Stomach (tissue), 9 donors: Measurements from ENCODE around the gene RAD51D. TPM values are rescaled to one million over a fixed set of nuclear protein-coding genes. Genes with fewer than 3 reads are reported as not detected.
"Not testable (repeated sequence)": the region's sequence is repeated elsewhere in the genome, so short reads cannot be mapped to it uniquely, and the experiment has no call there.

Experiments used
- DNase-seq, 2 donors: peaks; one replicate each; pipeline versions ENCODE4 v3.0.0 to v3.0.0-alpha.2; 2013 to 2019
- H3K27ac ChIP-seq, 5 donors: fragments of 200-600 bp in 4 of 5; sonication (generic) in 4 of 5; one replicate each; pipeline ENCODE4 v1.5.1; 2013 to 2019; ENCODE audit warnings: mild to moderate bottlenecking in 1 of 5, moderate library complexity in 1 of 5
- H3K27me3 ChIP-seq, 3 donors: fragments of 200-600 bp; sonication (generic); one replicate each; pipeline ENCODE4 v1.5.1; 2017 to 2019; ENCODE audit warnings: mixed run types in 1 of 3
- H3K36me3 ChIP-seq, 4 donors: fragments of 200-600 bp; sonication (generic); 1 replicate in 3 of 4; 2 replicates in 1 of 4; pipeline ENCODE4 v1.5.1; 2016 to 2019
- H3K4me1 ChIP-seq, 4 donors: fragments of 200-600 bp; sonication (generic); one replicate each; pipeline ENCODE4 v1.5.1; 2016 to 2019
- H3K4me3 ChIP-seq, 4 donors: fragments of 200-600 bp; sonication (generic) in 3 of 4; one replicate each; pipeline ENCODE4 v1.5.1; 2016 to 2019; ENCODE audit warnings: mild to moderate bottlenecking in 1 of 4
- H3K9me3 ChIP-seq, 4 donors: fragments of 200-600 bp; sonication (generic); one replicate each; pipeline ENCODE4 v1.5.1; 2016 to 2019
- CTCF ChIP-seq, 7 experiments: fragments of 450-650 bp in 4 of 7; fragments of 200-600 bp in 3 of 7; sonication (generic) in 3 of 7; IDR thresholded peaks; one replicate each; pipeline ENCODE4 v1.5.1; 2016 to 2019; ENCODE audit warnings: antibody characterized with exemption in 7 of 7, control low read depth in 2 of 7, mild to moderate bottlenecking in 1 of 7
- EP300 ChIP-seq: sonication (generic); formaldehyde crosslinking; IDR thresholded peaks from one replicate; pipeline ENCODE4 v1.6.1; 2017; ENCODE audit warnings: antibody characterized with exemption
- POLR2A ChIP-seq, 4 donors: fragments of 450-650 bp; IDR thresholded peaks; one replicate each; pipeline ENCODE4 v1.6.1; 2016; ENCODE audit warnings: antibody characterized with exemption in 4 of 4, control low read depth in 2 of 4, mild to moderate bottlenecking in 1 of 4, moderate library complexity in 1 of 4
- POLR2AphosphoS5 ChIP-seq, 3 donors: sonication (generic); formaldehyde crosslinking; IDR thresholded peaks; one replicate each; pipeline ENCODE4 v1.6.1; 2016; ENCODE audit warnings: antibody characterized with exemption in 3 of 3
- WGBS, 5 donors: extraction: QIAGEN DNeasy Blood & Tissue Kit in 3 of 5; methylation state at CpG; one replicate each; pipeline versions ENCODE4 v1.1.5 to v1.1.7; 2013 to 2018; 5-methylcytosine and 5-hydroxymethylcytosine counted together
- intact Hi-C: fragments of 100-400 bp; cut with DNase I; formaldehyde crosslinking; loops from one replicate; pipeline ENCODE4 v1.15.1; 2023; ENCODE audit warnings: low total_unique reads
- polyA plus RNA-seq, 3 donors: library from polyadenylated mRNA; stranded (reverse); fragments of 200-250 nt; gene quantifications; one replicate each; pipeline ENCODE4 v1.2.3, GENCODE V29; 2013
- small RNA-seq, 4 donors: library from RNA; depleted of rRNA; stranded (forward); fragments of <200 nt; gene quantifications; one replicate each; pipeline ENCODE3, GENCODE V24; 2016
- total RNA-seq, 5 donors: library from RNA; depleted of rRNA; stranded (reverse); fragments of >200 nt; gene quantifications; one replicate each; pipeline versions ENCODE4 v1.1.0 to v1.2.3, GENCODE V29; 2014 to 2016
- donor health status: healthy with polysubstance abuse.
- donor health status: Bipolar disorder and iron deficiency.
- donor health status: healthy.

The RAD51D gene
- total and polyA plus RNA-seq, 8 donors, result 2.2 to 31.5 (median 3.3) TPM

GRCh38 chr17:35046740-35047283 lies 72.8 kb downstream of the RAD51D start:
- TF ChIP-seq EP300 (no peak), CTCF (IDR thresholded peaks at IDR 0.05) (no peak), POLR2A (IDR thresholded peaks at IDR 0.05) (no peak), POLR2AphosphoS5 (IDR thresholded peaks at IDR 0.05) (no peak)
- peaks cover 17 to 73% (median 56%) of the 10 kb centered on the region in 4 donors for H3K4me1 ChIP-seq
- no peaks in the 10 kb centered on the region for H3K27me3 ChIP-seq
- H3K27ac ChIP-seq, result peak overlapping the region in 4 of 5 donors; percentile 52 to 74 (median 64)
- WGBS, 5 donors, result 26 to 43% (median 37%) methylated on average over 5 of the region's 5 CpGs
- H3K9me3 ChIP-seq, result no peaks in the 10 kb centered on the region
- no peaks in the 10 kb centered on the region for H3K36me3 ChIP-seq
- peak in 1 of 2 donors; percentile 67 for DNase-seq
- no peak overlapping the region for H3K4me3 ChIP-seq
- intact Hi-C loops, result no loop called here

- Histone ChIP-seq H3K36me3 (no peaks in the 10 kb centered on the region), H3K4me3 (no peak overlapping the region), H3K27ac (peak overlapping the region in 4 of 5 donors; percentile 52 to 74 (median 64)), H3K27me3 (no peaks in the 10 kb centered on the region), H3K4me1 (peaks cover 11 to 68% (median 51%) of the 10 kb centered on the region in 4 donors), H3K9me3 (no peaks in the 10 kb centered on the region)
- DNase-seq, result no peak
- intact Hi-C loops, result no loop called here
- TF ChIP-seq POLR2A (IDR thresholded peaks at IDR 0.05) (no peak), CTCF (IDR thresholded peaks at IDR 0.05) (no peak), POLR2AphosphoS5 (IDR thresholded peaks at IDR 0.05) (no peak), EP300 (no peak)
- WGBS, 5 donors, result 44 to 53% (median 48%) methylated on average over 4 of the region's 4 CpGs
These were observed 73.4 kb downstream of the RAD51D start for GRCh38 chr17:35046245-35046644.

GRCh38 chr17:35045458-35045979 lies 74.1 kb downstream of the RAD51D start:
- H3K36me3 ChIP-seq, H3K27me3 ChIP-seq, H3K9me3 ChIP-seq, intact Hi-C loops: not testable (repeated sequence)
- 31 to 58% (median 54%) methylated on average over 13 of the region's 13 CpGs for WGBS, 5 donors
- peak overlapping the region; percentile 52 to 74 (median 73) for H3K27ac ChIP-seq
- peak overlapping the region in 1 of 4 donors; percentile 9 for H3K4me3 ChIP-seq
- peak in 1 of 2 donors; percentile 36 for DNase-seq
- H3K4me1 ChIP-seq, result peaks cover 4 to 60% (median 43%) of the 10 kb centered on the region in 4 donors

- no peaks in the 10 kb centered on the region for H3K9me3 ChIP-seq
- H3K4me1 ChIP-seq, result peaks cover 4 to 55% (median 33%) of the 10 kb centered on the region in 4 donors
- H3K27me3 ChIP-seq, result no peaks in the 10 kb centered on the region
- 83 to 96% (median 95%) methylated on average over 8 of the region's 8 CpGs for WGBS, 5 donors
- TF ChIP-seq POLR2A (IDR thresholded peaks at IDR 0.05) (no peak), POLR2AphosphoS5 (IDR thresholded peaks at IDR 0.05) (no peak), EP300 (no peak), CTCF (IDR thresholded peaks at IDR 0.05) (no peak)
- H3K36me3 ChIP-seq, result no peaks in the 10 kb centered on the region
- intact Hi-C loops, result no loop called here
- no peak overlapping the region for H3K4me3 ChIP-seq
- DNase-seq, result no peak
- H3K27ac ChIP-seq, result peak overlapping the region in 1 of 5 donors; percentile 74
These were observed 75.5 kb downstream of the RAD51D start for GRCh38 chr17:35044181-35044580.

Small RNAs within 50 kb of the gene (small RNA-seq; reads per million reads assigned to genes)
- gene AC004223.1 (0 reads per million in 4 donors), gene RNU6-840P (0 reads per million in 4 donors)

Other genes with a start within 250 kb of the RAD51D start
- 1 to 10 TPM in 2 of 5 donors, under 1 TPM in 1, not detected in 2; 0.45 to 8.6 (median 4.5) TPM for gene CCT6B, start 158.4 kb downstream of the RAD51D start, total RNA-seq
- 1 to 10 TPM in 2 of 3 donors, under 1 TPM in 1; 0.56 to 1.5 (median 1.4) TPM for gene CCT6B, start 158.4 kb downstream of the RAD51D start, polyA plus RNA-seq
- gene ZNF830, start 158.3 kb downstream of the RAD51D start, total RNA-seq, result 10 to 100 TPM in 2 of 5 donors, 1 to 10 TPM in 3; 7.7 to 20.2 (median 8.5) TPM
- gene ZNF830, start 158.3 kb downstream of the RAD51D start, polyA plus RNA-seq, result 10 to 100 TPM in 1 of 3 donors, 1 to 10 TPM in 2; 9.0 to 10.7 (median 9.8) TPM
- gene LIG3, start 139.3 kb downstream of the RAD51D start, total RNA-seq, result 100 to 1,000 TPM in 1 of 5 donors, 10 to 100 TPM in 4; 20.3 to 212 (median 39.5) TPM
- 1 to 10 TPM; 4.7 to 7.8 (median 5.8) TPM for gene LIG3, start 139.3 kb downstream of the RAD51D start, polyA plus RNA-seq
- gene RFFL, start 56.2 kb downstream of the RAD51D start, total RNA-seq, result 10 to 100 TPM; 10.7 to 31.0 (median 20.4) TPM
- 10 to 100 TPM in 1 of 3 donors, 1 to 10 TPM in 2; 6.2 to 14.5 (median 7.2) TPM for gene RFFL, start 56.2 kb downstream of the RAD51D start, polyA plus RNA-seq
- not detected for gene FNDC8, start 1.8 kb upstream of the RAD51D start, total RNA-seq
- not detected for gene FNDC8, start 1.8 kb upstream of the RAD51D start, polyA plus RNA-seq
- 100 to 1,000 TPM in 1 of 5 donors, 10 to 100 TPM in 1, 1 to 10 TPM in 2, not detected in 1; 7.7 to 208 (median 19.2) TPM for gene NLE1, start 22.4 kb upstream of the RAD51D start, total RNA-seq
- 1 to 10 TPM; 6.2 to 9.2 (median 6.4) TPM for gene NLE1, start 22.4 kb upstream of the RAD51D start, polyA plus RNA-seq
- gene UNC45B, start 28.0 kb upstream of the RAD51D start, total RNA-seq, result 1 to 10 TPM in 2 of 5 donors, under 1 TPM in 1, not detected in 2; 0.45 to 1.8 (median 1.5) TPM
- under 1 TPM; 0.05 to 0.15 (median 0.06) TPM for gene UNC45B, start 28.0 kb upstream of the RAD51D start, polyA plus RNA-seq
- not detected for gene SLC35G3, start 74.5 kb upstream of the RAD51D start, total RNA-seq
- under 1 TPM in 1 of 3 donors, not detected in 2; 0.12 TPM for gene SLC35G3, start 74.5 kb upstream of the RAD51D start, polyA plus RNA-seq
- gene SLFN5, start 123.2 kb upstream of the RAD51D start, total RNA-seq, result 10 to 100 TPM in 4 of 5 donors, under 1 TPM in 1; 0.58 to 59.5 (median 20.2) TPM
- gene SLFN5, start 123.2 kb upstream of the RAD51D start, polyA plus RNA-seq, result 1 to 10 TPM; 3.8 to 5.5 (median 5.2) TPM